ENCODE results near the gene MYH11. TPM values are rescaled to one million over a fixed set of nuclear protein-coding genes. Genes with fewer than 3 reads are reported as not detected.
"Not testable (repeated sequence)": the region's sequence is repeated elsewhere in the genome, so short reads cannot be mapped to it uniquely, and the experiment has no call there.

Gene MYH11
- total RNA-seq, 1 experiment from 2014 or later, result not detected

DNA sequence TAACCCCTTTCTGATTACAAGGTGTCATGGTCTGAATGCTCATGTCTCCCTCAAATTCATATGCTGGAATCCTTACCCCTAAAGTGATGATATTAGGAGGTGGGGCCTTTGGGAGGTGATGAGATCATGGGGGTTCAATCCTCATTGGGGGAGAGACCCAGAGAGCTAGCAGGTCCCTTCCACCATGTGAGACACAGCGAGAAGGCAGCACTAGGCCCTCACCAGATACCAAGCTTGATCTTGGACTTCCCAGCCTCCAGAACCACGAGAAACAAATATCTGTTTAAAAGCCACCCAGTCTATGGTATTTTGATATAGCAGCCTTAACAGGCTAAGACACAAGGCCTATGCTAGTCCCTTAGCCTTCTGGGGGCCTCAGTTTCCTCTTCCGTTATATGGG is 45.9 kb downstream of the MYH11 start:
- no peak for DNase-seq (ENCODE audit: low spot score)

DNA sequence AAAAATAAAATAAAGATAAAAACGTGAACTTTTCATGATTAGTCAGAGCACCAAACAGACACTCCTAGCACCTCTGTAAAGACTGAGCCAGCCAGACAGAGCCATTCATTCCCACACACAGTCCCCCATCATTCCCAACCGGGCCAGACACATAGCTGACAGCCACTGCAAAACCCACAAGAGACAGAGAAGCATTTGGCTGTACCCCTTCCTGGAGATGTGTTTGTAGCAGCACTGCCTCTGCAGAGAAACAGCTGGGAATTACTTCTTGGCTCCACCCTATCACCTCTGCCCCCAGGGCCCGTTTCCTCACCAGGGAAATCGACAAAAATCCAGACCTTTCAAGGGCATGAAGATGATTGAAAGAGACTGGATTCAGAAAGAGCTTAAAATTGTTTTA is 46.4 kb downstream of the MYH11 start:
- no peak for DNase-seq (ENCODE audit: low spot score)

DNA sequence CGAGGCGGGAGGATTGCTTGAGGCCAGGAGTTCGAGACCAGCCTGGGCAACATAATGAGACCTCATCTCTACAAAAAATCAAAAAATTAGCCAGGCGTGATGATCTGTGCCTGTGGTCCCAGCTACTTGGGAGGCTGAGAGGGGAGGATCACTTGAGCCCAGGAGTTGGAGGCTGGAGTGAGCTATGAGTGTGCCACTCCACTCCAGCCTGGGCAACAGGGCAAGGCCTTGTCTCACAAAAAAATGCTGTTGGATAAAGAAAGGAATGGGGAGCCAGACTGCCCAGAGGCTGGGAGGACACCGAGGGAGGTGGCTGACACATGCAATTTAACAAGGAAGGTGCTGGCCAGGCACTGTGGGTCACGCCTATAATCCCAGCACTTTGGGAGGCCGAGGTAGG is 47.5 kb downstream of the MYH11 start:
- DNase-seq (ENCODE audit: low spot score), result not testable (repeated sequence)

DNA sequence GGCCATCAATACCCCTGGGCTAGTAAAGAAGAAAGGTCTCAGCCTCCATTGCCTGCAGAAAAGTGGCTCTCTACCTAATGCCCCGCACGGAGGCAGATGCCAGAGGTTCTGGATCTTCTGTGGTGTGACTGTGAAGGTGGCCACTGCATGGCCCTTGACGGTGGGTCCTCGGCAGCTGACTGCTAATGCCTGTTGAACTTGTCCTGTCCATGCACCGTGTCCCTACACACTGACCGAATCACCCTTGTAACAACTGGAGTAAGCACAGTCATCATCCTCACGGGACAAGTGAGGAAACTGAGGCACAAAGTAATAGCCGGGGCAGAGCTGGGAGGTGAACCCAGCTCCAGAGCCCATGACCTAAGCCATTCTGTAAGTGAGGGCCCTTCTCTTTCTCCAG is 48.8 kb downstream of the MYH11 start:
- no peak for DNase-seq (ENCODE audit: low spot score)

DNA sequence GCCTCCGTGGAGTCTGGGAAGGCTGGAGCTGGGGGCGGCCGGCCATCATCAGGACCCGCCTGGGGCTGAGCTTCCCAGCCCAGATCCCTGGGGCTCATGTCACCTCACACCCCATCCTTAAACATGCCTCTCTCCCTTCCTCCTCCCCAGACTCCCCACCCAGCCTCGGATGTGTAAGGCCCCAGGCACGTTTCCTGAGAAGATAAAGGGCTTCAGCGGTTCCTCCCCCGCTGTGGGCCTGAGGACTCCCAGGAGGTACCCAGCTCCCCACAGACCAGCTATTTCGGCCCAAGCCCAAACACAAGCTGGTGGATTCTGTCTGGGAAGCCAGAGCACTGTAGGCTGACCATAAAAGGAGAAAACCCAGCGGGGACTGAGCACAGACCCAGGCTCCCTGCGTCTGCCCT is 49.2 kb downstream of the MYH11 start:
- DNase-seq (ENCODE audit: low spot score), result no peak

DNA sequence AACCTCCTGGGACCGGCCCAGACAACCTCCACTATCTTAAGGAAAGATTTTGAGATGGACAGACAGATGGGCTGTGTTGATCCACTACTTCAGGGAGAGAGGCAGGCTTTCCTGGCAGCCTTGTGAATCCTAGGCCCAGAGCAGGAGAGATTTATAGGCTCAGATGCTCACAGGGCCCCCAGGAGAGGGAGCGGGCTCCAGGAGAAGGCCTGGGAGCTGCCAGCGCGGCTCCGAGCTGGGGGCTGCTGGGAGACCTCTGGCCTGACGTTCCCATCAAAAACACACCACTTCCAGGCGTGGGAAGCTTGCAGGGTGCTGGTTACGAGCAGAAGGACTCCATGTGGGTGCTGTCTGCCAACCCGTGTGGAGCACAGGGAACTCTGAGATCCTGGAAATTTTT is 53.2 kb downstream of the MYH11 start:
- no peak for DNase-seq (ENCODE audit: low spot score)

DNA sequence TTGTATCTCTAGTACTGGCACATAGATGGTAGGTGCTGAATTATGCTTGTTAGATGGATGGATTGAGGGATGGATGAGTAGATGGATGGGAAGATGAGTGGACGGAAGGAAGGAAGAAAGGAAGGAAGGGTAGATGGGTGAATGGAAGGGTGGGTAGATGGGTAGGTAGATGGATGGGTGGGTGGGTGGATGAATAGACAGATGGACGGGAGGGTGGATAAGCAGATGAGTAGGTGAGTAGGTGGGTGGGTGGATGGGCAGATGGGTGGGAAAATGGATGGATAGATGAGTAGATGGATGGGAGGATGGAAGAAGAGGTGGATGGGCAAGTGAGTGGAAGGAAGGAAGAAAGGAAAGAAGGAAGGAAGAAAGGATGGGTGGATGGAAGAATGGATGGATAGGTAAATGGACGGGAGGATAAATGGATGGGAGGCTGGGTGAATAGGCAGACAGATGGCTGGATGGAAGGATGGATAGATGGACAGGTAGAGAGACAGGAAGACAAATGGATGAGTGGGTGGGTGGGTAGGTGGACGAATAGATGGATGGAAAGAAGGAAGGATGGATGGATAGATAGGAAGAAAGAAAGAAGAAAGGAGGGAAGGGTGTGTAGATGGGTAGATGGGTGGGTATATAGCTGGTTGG is 56.9 kb downstream of the MYH11 start:
- no peak for DNase-seq (ENCODE audit: low spot score)

DNA sequence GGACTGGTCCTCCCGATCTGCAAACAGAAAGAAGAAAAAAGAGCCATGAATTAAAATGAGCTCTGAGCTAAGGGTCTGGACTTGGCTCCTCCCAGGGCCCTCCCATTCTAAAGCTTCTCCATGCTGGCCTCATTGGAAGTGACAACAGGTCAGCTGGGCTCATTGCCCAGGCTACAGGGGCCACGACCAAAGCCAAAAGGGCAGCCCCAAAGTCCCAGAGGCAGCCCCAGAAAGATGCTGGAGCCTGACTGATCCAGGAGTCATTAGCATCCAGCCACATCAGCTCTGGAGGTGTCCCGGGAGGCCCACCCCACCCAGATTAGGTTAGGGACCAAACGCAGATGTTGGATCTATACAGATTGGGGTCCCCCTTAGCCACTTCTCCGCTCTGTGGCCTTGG is 58.2 kb downstream of the MYH11 start:
- no peak for DNase-seq (ENCODE audit: low spot score)

DNA sequence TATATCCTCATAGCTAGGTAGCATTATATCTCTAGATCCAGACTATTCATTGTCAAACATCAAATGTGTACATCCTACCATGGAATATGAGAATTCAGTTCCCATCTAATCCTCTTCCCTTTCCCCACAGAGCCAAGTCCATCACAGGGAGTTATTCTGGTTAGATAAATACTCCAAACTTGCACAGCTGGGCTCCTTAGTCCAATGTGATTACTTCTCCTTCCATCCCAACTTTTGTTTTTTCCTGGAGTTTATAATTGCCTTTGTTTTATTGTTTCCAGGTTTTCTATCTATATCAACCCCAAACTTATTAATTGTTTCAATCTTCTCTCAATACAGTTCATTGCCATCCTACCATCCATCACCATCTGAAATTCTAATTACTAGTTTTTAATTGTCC is 59.9 kb downstream of the MYH11 start:
- no peak for DNase-seq (ENCODE audit: low spot score)

DNA sequence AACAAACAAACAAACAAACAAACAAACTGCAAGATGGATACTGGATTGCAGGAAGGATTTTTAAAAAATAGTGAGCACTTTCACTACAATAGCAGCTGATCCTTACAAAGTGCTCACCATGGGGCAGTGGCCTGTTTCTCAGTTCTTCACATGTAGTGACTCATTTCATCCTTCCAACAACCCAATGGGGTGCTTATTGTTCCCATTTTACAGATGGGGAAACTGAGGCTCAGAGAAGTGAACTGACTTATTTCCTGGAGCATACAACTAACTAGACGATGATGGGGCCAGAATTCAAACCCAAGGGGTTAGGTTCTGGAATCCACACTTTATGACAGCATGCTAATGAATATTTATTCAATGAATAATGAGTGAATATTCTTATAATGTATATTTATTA is 61.2 kb downstream of the MYH11 start:
- no peak for DNase-seq (ENCODE audit: low spot score)

DNA sequence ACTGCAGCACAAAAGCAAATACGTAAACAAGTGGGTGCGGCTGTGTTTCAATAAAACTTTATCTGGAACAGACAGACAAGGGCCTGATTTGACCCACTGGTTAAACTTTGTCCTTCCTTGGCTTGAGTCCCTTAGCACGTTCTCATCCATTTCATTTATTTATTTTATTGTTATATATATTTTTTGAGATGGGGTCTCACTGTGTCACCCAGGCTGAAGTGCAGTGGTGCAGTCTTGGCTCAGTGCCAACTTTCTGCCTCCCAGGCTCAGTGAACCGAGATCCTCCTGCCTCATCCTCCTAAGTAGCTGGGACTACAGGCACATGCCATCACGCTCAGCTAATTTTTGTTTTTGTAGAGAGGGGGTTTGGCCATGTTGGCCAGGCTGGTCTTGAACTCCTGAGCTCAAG is 64.3 kb downstream of the MYH11 start:
- no peak for DNase-seq (ENCODE audit: low spot score)

DNA sequence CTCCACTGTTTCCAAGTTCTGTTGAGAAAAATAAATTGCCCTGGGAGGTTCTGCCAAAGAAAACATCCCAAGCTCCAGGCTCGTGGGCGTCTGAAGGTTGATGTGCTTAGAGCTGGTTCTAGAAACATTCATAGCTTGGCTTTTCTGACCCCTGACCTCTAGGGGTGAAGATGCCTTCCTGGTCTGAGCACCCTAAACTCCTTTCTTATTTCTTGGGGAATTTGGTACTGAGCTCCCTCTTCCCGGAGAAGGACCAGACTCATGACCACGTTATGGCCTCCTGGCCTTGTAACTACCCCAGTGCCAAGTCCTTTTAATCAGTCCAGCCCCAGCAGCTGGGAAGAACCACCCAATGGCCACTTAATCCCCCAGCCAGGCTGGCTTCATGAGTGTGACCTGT is 66.4 kb downstream of the MYH11 start:
- no peak for DNase-seq (ENCODE audit: low spot score)

DNA sequence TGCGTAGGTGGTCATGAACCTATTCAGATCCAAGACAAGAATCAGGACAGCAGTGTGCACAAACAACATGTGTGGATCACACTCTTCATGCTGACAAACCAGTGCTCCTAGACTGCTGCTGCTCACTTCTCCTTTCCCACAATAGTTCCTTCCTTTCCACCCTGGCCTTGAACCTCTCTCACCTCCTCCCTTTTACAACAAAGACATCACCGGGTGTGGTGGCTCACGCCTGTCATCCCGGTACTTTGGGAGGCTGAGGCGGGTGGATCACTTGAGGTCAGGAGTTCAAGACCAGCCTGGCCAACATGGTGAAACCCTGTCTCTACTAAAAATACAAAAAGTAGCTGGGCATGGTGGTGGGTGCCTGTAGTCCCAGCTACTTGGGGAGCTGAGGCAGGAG is 67.0 kb downstream of the MYH11 start:
- DNase-seq (ENCODE audit: low spot score), result not testable (repeated sequence)

DNA sequence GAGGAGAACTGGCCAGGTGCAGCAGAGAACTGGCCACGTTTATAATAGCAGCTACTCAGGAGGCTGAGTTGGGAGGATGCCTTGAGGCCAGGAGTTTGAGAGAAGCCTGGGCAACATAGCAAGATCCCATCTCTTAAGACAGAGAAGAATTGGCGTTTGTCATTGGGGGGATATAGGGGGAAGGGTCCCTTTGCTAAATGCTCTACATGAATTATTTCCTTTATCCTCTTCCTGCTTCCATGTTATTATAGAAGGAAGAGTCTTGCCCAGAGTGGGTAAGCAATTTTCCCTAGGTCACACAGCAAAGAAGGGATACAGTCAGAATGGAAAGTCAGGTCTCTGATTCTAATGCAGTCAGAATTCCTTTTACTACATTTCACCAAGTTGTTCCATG is 68.0 kb downstream of the MYH11 start:
- no peak for DNase-seq (ENCODE audit: low spot score)

DNA sequence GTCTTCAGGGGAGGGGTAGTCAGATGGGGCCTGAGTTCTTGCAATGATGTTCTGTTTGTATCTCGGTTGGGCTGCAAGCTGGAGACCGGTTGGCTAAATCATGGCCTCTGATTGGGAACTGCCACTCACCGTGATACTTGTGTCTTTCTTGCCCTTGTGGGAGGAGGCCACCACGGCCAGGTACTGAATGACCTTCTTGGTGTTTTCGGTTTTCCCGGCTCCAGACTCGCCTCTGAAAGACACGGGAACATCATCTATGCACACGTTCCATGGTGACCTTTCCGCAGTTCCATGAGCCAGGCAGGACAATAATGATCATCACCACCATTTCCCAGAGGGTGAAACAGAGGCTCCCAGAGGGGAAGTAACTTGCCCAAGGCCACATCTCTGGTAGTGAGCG is 70.3 kb downstream of the MYH11 start:
- no peak for DNase-seq (ENCODE audit: low spot score)

DNA sequence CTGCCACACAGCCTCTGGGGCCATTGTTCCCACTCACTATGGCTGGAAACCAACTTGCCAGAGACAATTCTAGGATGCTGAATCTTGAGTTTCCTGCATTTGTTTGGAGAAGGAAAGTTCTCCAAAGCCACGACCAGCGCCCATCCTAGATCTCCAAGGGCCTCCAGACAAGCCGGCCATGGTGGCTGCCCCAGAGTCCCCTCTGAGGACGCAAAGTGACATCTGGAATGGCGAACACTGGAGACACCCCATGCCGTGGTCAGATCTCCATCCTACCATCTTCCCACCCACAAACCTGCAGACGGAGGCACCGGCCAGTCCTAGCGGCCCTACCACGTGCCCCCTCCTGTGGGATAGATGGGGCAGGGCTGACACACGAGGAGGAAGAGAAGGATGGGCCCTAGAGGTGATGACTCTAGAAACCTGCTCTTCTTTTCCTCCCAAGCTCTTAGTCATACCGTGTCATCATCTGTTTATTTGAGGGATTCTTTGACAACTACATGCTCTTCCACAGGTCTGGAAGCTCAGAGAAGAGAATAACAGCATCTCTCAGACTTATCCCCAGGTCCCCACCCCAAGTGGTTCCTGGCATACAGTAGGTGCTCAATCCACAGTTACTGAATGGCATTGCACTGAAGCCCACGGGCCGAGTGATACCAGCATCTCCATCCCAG is 71.3 kb downstream of the MYH11 start:
- DNase-seq (ENCODE audit: low spot score), result no peak

DNA sequence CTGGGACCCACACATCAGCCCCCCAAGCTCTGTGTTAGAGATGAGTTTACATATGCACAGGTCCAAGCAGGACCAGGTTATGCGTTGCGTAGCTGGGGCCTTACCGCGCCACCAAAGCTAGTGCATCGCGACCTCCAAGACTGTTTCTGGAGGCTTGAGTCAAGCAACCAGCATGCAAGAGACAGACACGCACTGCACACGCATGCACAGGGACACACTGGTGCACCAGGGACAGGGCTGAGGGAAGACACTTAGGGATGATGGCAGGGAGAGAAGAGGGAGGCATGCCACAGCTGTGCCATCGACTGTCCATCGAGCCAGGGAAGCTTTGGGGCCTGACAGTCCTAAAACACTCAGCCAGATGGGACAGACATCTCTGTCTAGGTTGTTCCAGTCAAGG is 72.8 kb downstream of the MYH11 start:
- DNase-seq (ENCODE audit: low spot score), result no peak

DNA sequence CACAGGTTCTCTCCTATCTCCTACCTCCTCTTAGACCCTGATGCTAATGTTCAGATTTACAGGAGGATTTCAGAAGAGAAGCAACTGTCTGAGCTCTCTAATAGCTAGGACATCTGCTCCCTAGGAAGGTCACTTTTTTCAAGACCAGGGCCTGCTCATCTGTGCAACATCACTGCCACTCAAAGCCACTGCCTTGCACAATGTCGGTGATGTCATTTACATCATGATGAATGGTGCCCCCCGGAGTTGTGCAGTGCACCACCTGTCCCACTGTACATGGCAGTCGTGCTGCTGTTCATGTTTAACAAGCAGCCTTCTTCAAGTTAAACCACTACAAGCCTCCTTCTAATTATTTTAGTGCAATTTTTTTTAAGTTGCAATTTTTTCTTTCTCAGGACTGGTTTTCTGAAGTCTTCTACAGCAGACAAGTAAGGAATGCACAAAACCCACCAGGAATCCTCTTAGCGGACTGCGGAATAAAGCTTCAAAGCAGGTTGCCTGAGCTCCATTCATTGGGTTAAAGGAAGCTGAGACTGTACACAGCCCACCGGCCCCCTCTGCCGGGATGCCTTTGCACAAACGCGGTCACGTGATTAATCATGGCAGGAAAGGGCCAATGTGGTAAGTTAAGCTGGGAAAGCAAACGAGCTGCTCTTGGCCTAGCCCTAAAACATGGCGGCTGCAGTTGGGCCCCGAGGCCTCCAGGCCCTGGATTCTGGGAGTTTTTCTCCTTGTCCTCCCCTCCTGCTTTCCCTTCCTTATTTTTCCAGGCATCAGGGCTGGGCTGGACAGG is 74.1 kb downstream of the MYH11 start:
- DNase-seq (ENCODE audit: low spot score), result no peak

DNA sequence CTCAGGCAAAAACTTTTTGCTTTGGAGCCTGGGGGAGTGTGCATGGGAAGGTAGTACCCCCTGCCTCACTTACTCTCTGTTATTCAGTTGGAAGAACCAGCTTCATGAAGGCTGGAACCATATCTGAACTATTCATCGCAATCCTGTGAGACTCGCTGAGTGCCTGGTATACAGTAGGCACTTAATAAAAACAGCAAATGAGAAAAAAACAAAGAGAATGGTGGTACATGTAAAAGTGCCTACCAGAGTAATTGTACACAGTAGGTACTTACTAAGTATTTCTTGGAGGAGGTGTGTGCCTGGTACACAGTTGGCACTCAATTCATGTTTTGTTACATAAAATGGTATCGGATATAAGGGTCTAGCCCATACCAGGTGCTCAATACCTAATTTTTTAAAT is 75.2 kb downstream of the MYH11 start:
- DNase-seq (ENCODE audit: low spot score), result no peak

DNA sequence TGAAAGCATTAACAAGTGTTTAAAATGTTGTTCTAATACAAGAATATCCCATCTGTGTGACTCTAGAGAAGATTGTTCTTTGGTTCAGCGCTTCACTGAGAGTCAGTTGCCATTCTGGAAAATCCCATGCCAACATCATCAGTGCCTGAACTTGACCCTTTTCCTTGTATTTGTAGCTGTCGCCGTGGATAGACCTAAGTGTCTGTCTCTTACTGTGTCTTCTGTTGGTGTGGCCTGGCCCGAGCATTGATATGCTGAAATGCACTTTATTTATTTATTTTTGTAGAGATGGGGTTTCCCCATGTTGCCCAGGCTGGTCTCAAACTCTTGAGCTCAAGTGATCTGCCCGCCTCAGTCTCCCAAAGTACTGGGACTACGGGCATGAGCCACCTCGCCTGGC is 76.0 kb downstream of the MYH11 start:
- DNase-seq (ENCODE audit: low spot score), result no peak

DNA sequence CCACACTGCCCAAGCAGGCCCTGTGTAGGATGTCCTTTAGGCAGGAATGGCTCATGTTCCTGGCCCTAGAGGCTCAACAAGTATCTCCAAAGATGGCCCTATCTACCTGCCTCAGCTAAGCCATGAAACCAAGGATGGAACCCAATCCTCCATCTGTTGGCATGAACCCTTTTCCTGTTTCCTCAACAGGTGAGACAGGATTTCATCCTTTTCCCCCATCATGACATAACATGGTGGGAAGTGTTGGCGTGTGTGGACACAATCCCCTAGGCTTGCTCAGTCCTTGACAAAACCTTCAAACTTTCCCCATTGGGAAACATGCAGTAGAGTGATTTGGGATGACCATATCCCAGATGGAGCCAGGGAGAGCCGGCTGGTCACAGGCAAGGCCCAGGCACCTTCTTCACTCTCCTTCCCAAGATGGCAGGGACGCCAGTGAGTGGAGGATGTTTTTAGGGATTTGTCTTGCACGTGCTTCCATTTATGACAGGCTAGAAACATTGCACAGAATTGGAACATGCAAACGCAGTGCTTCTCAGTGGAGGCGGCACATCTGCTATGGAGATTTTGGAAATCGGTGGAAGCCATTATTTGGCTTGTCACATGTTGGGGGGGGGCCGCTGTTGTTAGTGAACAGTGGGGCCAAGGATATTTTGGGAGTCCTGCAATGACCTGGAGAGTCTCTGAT is 77.0 kb downstream of the MYH11 start:
- DNase-seq (ENCODE audit: low spot score), result no peak

DNA sequence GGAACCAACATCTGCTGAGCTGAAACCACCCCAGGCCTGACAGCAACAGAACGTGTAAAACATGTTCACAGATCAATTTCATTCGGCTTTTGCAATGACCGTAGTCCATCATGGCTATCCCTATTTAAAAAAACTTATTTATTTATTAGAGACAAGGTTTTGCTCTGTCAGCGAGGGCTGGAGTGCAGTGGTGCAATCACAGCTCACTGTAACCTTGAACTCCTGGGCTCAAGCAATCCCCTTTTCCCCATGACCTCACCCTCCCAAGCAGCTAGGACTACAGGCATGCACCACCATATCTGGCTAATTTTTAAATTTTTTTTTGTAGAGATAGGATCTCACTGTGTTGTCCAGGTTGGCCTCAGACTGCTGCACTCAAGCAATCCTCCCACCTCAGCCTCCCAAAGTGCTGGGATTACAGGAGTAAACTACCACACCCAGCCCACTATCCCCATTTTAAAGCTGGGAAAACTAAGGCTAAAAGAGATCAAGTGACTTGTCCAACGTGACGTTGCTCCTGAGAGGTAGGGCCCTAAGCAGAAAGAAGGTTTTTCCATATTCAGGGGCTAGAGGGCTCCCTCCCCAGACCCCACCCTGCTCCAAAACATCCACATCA is 77.7 kb downstream of the MYH11 start:
- DNase-seq (ENCODE audit: low spot score), result no peak

Data from HT-29 (cell line).